Measurements from ENCODE around the gene PTK7. TPM values are rescaled to one million over a fixed set of nuclear protein-coding genes. Genes with fewer than 3 reads are reported as not detected.
A peak's percentile ranks its signal among the peaks of the same experiment; 100 is the strongest.

PTK7 gene
- total and polyA plus RNA-seq, 4 donors = 37.4 to 173 (median 84.2) TPM

DNA sequence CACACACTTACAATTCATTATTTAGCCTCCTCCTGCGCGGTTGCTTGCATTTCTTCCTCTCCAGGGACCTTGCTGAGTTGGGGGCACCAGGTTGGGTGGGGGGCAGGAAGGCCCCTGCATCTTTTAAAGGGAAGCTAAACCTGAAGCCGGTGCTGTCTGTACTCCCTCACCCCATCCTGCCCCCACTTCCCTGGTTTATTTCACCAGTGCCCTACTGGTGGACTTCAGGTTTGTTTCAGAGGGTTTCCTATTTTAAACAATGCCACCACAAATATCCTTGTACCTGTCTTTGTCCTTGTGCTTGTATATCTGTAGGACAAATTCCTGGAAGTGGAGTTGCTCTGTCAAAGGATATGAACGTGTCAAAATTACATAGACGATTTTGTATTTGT lies 21.0 kb downstream of the PTK7 start:
- ATAC-seq (ENCODE audit: insufficient read depth, low FRiP score) = no peak
- TF ChIP-seq, protein P1, sequence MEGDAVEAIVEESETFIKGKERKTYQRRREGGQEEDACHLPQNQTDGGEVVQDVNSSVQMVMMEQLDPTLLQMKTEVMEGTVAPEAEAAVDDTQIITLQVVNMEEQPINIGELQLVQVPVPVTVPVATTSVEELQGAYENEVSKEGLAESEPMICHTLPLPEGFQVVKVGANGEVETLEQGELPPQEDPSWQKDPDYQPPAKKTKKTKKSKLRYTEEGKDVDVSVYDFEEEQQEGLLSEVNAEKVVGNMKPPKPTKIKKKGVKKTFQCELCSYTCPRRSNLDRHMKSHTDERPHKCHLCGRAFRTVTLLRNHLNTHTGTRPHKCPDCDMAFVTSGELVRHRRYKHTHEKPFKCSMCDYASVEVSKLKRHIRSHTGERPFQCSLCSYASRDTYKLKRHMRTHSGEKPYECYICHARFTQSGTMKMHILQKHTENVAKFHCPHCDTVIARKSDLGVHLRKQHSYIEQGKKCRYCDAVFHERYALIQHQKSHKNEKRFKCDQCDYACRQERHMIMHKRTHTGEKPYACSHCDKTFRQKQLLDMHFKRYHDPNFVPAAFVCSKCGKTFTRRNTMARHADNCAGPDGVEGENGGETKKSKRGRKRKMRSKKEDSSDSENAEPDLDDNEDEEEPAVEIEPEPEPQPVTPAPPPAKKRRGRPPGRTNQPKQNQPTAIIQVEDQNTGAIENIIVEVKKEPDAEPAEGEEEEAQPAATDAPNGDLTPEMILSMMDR (IDR thresholded peaks at IDR 0.05; ENCODE audit: control extremely low read depth, extremely low read depth) = no peak
- peak overlapping the region in 1 of 2 donors; percentile 91 for H3K27ac ChIP-seq (ENCODE audit: low read depth in 1 of 2, low read length in 1 of 2)
- no peak for DNase-seq
- no peak overlapping the region for H3K9ac ChIP-seq (ENCODE audit: insufficient read depth in 1 of 2, low read length in 2 of 2)
- H3K4me1 ChIP-seq (ENCODE audit: control insufficient read depth in 5 of 5, insufficient read depth in 5 of 5, low read length in 5 of 5) = peaks cover 0 to 55% (median 27%) of the 10 kb centered on the region in 5 donors
- H3K4me3 ChIP-seq = no peak overlapping the region
- peaks cover 0 to 2% (median 0%) of the 10 kb centered on the region in 4 donors for H3K36me3 ChIP-seq (ENCODE audit: control insufficient read depth in 4 of 4, insufficient read depth in 4 of 4, low read length in 4 of 4)
- H3K9me3 ChIP-seq (ENCODE audit: control insufficient read depth in 4 of 4, insufficient read depth in 3 of 4, low read length in 3 of 4) = no peaks in the 10 kb centered on the region
- 24 to 53% methylated on average over 5 of the region's 5 CpGs for WGBS, 2 donors
- H3K27me3 ChIP-seq (ENCODE audit: control insufficient read depth in 3 of 3, insufficient read depth in 3 of 3, low read length in 2 of 3) = no peaks in the 10 kb centered on the region

DNA sequence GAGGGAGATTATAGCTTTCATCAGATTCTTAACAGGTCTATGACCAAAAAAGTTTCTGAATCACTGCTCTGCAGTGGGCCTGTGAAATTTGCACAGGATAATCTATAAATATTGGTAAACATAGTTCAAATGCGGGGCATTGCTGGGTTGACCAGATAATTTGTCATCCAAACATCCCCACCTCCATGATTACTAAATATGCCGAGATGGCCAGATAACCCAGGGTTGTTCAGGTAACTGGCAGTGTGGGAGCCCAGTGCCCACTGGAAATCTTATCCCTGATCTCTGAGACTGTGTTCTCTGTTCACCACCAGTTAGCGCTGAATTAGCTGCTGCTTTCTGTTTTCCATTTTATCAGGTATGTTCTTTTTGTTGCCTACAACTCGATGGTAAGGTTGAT lies 21.4 kb downstream of the PTK7 start:
- H3K9me3 ChIP-seq (ENCODE audit: control insufficient read depth in 4 of 4, insufficient read depth in 3 of 4, low read length in 3 of 4) = no peaks in the 10 kb centered on the region
- no peak overlapping the region for H3K4me3 ChIP-seq
- peak overlapping the region in 1 of 2 donors; percentile 46 for H3K27ac ChIP-seq (ENCODE audit: low read depth in 1 of 2, low read length in 1 of 2)
- peaks cover 0 to 55% (median 27%) of the 10 kb centered on the region in 5 donors for H3K4me1 ChIP-seq (ENCODE audit: control insufficient read depth in 5 of 5, insufficient read depth in 5 of 5, low read length in 5 of 5)
- H3K9ac ChIP-seq (ENCODE audit: insufficient read depth in 1 of 2, low read length in 2 of 2) = no peak overlapping the region
- TF ChIP-seq, protein P1 (IDR thresholded peaks at IDR 0.05; ENCODE audit: control extremely low read depth, extremely low read depth) = no peak
- H3K36me3 ChIP-seq (ENCODE audit: control insufficient read depth in 4 of 4, insufficient read depth in 4 of 4, low read length in 4 of 4) = peaks cover 0 to 2% (median 0%) of the 10 kb centered on the region in 4 donors
- no peak for DNase-seq
- no peak for ATAC-seq (ENCODE audit: insufficient read depth, low FRiP score)
- WGBS, 2 donors = 72 to 76% methylated on average over 4 of the region's 4 CpGs
- no peaks in the 10 kb centered on the region for H3K27me3 ChIP-seq (ENCODE audit: control insufficient read depth in 3 of 3, insufficient read depth in 3 of 3, low read length in 2 of 3)

DNA sequence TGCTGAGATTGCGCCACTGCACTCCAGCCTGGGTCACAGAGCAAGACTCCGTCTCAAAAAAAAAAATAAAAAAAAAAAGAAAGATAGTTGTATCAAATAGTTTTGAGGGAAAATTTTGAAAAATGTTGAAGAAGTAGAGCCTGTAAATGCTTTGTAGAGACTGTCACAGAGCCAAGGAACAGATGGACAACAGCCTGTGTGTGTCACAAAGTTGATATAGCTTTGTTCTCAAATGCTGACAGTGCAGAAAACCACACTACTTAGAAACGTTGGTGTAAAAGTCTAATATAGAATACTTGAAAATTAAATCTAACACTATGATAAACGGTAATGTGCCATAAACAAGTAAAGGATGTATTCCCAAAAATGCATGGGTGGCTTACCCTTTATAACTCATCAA lies 25.4 kb downstream of the PTK7 start:
- DNase-seq = peak; percentile 64 to 90 (median 83)
- H3K9ac ChIP-seq (ENCODE audit: insufficient read depth in 1 of 2, low read length in 2 of 2) = no peak overlapping the region

More for the DNA sequence above, 25.4 kb downstream of the PTK7 start:
- Histone ChIP-seq H3K4me3 (no peak overlapping the region), H3K36me3 (ENCODE audit: control insufficient read depth in 4 of 4, insufficient read depth in 4 of 4, low read length in 4 of 4) (peaks cover 0 to 5% (median 2%) of the 10 kb centered on the region in 4 donors), H3K27me3 (ENCODE audit: control insufficient read depth in 3 of 3, insufficient read depth in 3 of 3, low read length in 2 of 3) (no peaks in the 10 kb centered on the region), H3K27ac (ENCODE audit: low read depth in 1 of 2, low read length in 1 of 2) (no peak overlapping the region), H3K9me3 (ENCODE audit: control insufficient read depth in 4 of 4, insufficient read depth in 3 of 4, low read length in 3 of 4) (no peaks in the 10 kb centered on the region), H3K4me1 (ENCODE audit: control insufficient read depth in 5 of 5, insufficient read depth in 5 of 5, low read length in 5 of 5) (peaks cover 0 to 24% (median 16%) of the 10 kb centered on the region in 5 donors)
- 66 to 79% methylated on average over 4 of the region's 4 CpGs for WGBS, 2 donors
- no peak for ATAC-seq (ENCODE audit: insufficient read depth, low FRiP score)
- TF ChIP-seq, protein P1 (IDR thresholded peaks at IDR 0.05; ENCODE audit: control extremely low read depth, extremely low read depth) = no peak

Data from lung (tissue), 12 donors.